GM18520 (cell line): ENCODE data around the gene MSRB1.
A peak's percentile ranks its signal among the peaks of the same experiment; 100 is the strongest.

ENCODE experiments used
- ATAC-seq: cut with Tn5 transposase; IDR thresholded peaks from one replicate; pipeline ENCODE4 v1.9.1; 2021; ENCODE audit not compliant: unreplicated experiment

MSRB1 gene

GRCh38 chr16:1942810-1943726 lies at the start of gene MSRB1:
TSS of gene MSRB1 (minus strand) at chr16:1943199. CDS start at chr16:1943156, 43 bp downstream.
- ATAC-seq, result peak; percentile 80

- ATAC-seq, result peak; percentile 29
These were observed 49.1 kb upstream of the MSRB1 start for GRCh38 chr16:1991948-1992703.

GRCh38 chr16:1991588-1991947 lies 48.6 kb upstream of the MSRB1 start:
- ATAC-seq, result no peak

GRCh38 chr16:1991135-1991551 lies 48.1 kb upstream of the MSRB1 start:
- peak; percentile 35 for ATAC-seq

GRCh38 chr16:1990351-1991134 lies 47.5 kb upstream of the MSRB1 start:
- ATAC-seq, result no peak

- ATAC-seq, result no peak
These were observed 47.0 kb upstream of the MSRB1 start for GRCh38 chr16:1990101-1990350.

- no peak for ATAC-seq
These were observed 46.5 kb upstream of the MSRB1 start, which contains the start of gene SYNGR3 for GRCh38 chr16:1989209-1990100. TSS of gene SYNGR3 (plus strand) at chr16:1989970. CDS start at chr16:1990103, 133 bp downstream.

- no peak for ATAC-seq
These were observed 44.2 kb upstream of the MSRB1 start for GRCh38 chr16:1987198-1987597.

GRCh38 chr16:1985466-1986150 lies 42.6 kb upstream of the MSRB1 start:
- no peak for ATAC-seq

GRCh38 chr16:1984347-1985225 lies 41.6 kb upstream of the MSRB1 start:
- ATAC-seq, result peak; percentile 1

DNA sequence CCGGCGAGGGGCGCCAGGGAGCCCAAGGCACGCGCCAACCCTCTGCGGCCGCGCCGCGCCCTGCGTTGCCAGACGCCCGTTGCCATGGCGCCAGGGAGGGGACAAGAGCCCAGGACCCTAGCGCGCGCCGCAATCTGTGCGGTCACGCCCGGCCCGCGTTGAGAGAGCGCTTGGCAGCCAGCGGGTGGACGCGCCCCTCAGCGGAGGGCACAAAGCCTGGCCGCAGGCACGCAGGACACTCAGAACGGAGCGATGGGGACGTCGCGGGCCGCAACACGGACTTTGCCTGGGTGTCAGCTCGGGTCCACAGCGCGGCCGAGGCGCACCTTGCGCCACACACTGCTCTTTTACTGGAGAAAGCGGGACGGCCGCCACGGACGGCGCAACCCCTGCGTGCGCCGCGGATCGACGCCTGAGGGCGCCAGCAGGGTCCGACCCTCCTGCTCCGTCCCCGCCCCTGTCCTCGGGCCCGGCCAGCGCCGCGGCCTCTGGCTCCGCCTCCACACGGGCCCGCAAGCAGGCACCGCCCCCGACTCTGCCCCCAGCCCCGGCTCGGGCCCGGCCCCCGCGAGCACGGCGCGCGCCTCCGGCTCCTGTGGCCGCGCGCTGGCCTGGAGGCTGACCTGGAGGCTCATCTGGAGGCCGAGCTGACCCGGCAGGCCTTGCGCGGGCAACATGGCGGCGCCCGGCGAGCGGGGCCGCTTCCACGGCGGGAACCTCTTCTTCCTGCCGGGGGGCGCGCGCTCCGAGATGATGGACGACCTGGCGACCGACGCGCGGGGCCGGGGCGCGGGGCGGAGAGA lies 40.7 kb upstream of the MSRB1 start, which contains the start of gene GFER:
GFER (plus strand) TSS at position 650 of the 803 bp plus-strand sequence; CDS start at position 676, 26 bp downstream.
- ATAC-seq, result peak; percentile 75

- no peak for ATAC-seq
These were observed 40.1 kb upstream of the MSRB1 start for GRCh38 chr16:1982991-1983543.

DNA sequence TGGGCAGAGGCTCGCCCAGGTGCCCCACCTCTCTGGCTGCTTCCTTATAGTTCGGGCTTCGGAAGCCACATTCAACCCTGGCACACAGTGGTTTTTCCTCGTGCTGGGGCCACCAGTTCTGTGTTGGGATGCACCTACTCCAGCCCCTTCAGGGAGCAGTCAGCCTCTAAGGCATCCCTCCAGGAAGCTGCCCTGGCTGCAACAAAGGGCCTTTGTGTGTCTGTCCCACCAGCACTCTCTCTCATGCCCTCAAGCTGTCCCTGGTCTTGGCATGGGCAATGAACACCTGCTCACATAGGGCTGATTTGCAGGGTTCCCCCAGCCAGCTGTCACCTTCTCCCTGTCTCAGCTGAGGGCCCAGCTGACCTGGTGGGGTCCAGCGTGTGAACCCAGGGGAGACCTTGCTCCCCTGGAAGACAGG lies 39.0 kb upstream of the MSRB1 start:
- no peak for ATAC-seq

GRCh38 chr16:1981398-1981836 lies 38.4 kb upstream of the MSRB1 start, which contains the start of gene NOXO1:
TSS of gene NOXO1 (minus strand) at chr16:1981469. CDS start at chr16:1981179, 290 bp downstream.
- ATAC-seq, result no peak

DNA sequence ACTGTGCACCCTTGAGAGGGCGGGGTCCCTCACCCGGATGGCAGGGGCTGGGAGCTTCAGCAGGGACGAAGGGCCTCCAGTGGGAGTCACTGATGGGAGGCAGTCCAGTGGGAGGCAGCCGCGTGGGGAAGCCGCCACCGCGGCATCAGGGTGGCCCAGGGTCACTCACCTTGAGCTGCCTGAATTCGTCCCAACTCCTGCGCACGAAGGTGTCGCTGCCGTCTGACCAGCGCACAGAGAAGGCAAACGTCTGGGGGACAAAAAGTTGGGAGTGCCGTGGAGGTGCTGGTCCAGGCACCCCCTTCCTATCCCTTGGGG lies 37.7 kb upstream of the MSRB1 start:
- ATAC-seq, result no peak

- ATAC-seq, result no peak
These were observed 37.2 kb upstream of the MSRB1 start for GRCh38 chr16:1980030-1980769.
